ENCODE measurements around the gene TSPOAP1. TPM values are rescaled to one million over a fixed set of nuclear protein-coding genes. Genes with fewer than 3 reads are reported as not detected.

Gene TSPOAP1
- total and polyA plus RNA-seq, 2 of the 13 experiments (the other 11 are each of a cell fraction or from before 2014, with no cell fraction given), result not detected

- 0 out of 2 replicates have a peak, but pooled peaks have one; percentile 24 for TF ChIP-seq ZNF574 (CRISPR knock-in tag; IDR thresholded peaks at IDR 0.05)
- 0 out of 2 replicates have a peak, but pooled peaks have one; percentile 39 for TF ChIP-seq ZNF558 (CRISPR knock-in tag; IDR thresholded peaks at IDR 0.05; ENCODE audit: borderline replicate concordance)
- TF ChIP-seq ZNF687 (CRISPR knock-in tag; IDR thresholded peaks at IDR 0.05), result peak; percentile 74
- TF ChIP-seq ZFAT (CRISPR knock-in tag; conservative IDR thresholded peaks at IDR 0.05), result no peak
- 0 out of 2 replicates have a peak, but pooled peaks have one; percentile 68 for TF ChIP-seq CENPT (CRISPR knock-in tag; IDR thresholded peaks at IDR 0.05; ENCODE audit: low read depth)
- TF ChIP-seq ZBTB4 (CRISPR knock-in tag; IDR thresholded peaks at IDR 0.05; ENCODE audit: borderline replicate concordance), result no peak
- TF ChIP-seq NCOR1 (IDR thresholded peaks at IDR 0.05; ENCODE audit: borderline replicate concordance, low read length), result no peak
- no peak for TF ChIP-seq ZBTB2 (CRISPR knock-in tag; IDR thresholded peaks at IDR 0.05; ENCODE audit: low read depth)
- peak; percentile 33; the same call in 1 of the 2 replicates for TF ChIP-seq MEIS2 (CRISPR knock-in tag; IDR thresholded peaks at IDR 0.05)
- no peak for TF ChIP-seq NAIF1 (CRISPR knock-in tag; IDR thresholded peaks at IDR 0.05; ENCODE audit: borderline replicate concordance)
- 0 out of 2 replicates have a peak, but pooled peaks have one; percentile 51 for TF ChIP-seq ZSCAN21 (CRISPR knock-in tag; IDR thresholded peaks at IDR 0.05; ENCODE audit: borderline replicate concordance)
- TF ChIP-seq MAX (IDR thresholded peaks at IDR 0.05), result peak; percentile 71
Measured at GRCh38 chr17:58279016-58279711, 49.4 kb downstream of the TSPOAP1 start (continued).

Measured in HepG2 (cell line).